HFFc6 (cell line): Measurements from ENCODE around the gene GSDMA. TPM values are rescaled to one million over a fixed set of nuclear protein-coding genes. Genes with fewer than 3 reads are reported as not detected.

Experiments used
- DNase-seq: peaks from one replicate; pipeline ENCODE4 v3.0.0-alpha.2; 2018
- H3K27ac Mint-ChIP-seq: 2 replicates; pipeline ENCODE4 v1.8.0; 2020; ENCODE audit warnings: mild to moderate bottlenecking, mixed read lengths
- H3K27me3 Mint-ChIP-seq: 2 replicates; pipeline ENCODE4 v1.8.0; 2021; ENCODE audit warnings: mild to moderate bottlenecking, moderate library complexity, mixed read lengths; ENCODE audit not compliant: insufficient read depth
- H3K36me3 Mint-ChIP-seq: 2 replicates; pipeline ENCODE4 v1.8.0; 2021; ENCODE audit warnings: low read depth, mixed read lengths
- H3K4me1 Mint-ChIP-seq: 2 replicates; pipeline ENCODE4 v1.8.0; 2020; ENCODE audit warnings: low read depth, mixed read lengths
- H3K4me3 Mint-ChIP-seq: 2 replicates; pipeline ENCODE4 v1.8.0; 2020; ENCODE audit warnings: mild to moderate bottlenecking, moderate library complexity, mixed read lengths
- H3K9me3 Mint-ChIP-seq: 2 replicates; pipeline ENCODE4 v1.8.0; 2020; ENCODE audit warnings: mild to moderate bottlenecking, mixed read lengths
- total RNA-seq, 6 experiments: library from RNA; stranded (reverse); fragmentation: NEBNext Ultra II Directional; extraction: Animal tissue kit (Norgen Biotek cat#: 25700); gene quantifications; 2 replicates in 1 of 6; 3 replicates in 5 of 6; pipeline ENCODE4 v1.2.3, GENCODE V29; 2021
- TF ChIP-seq, protein P1 (sequence below): fragments of 200-600 bp; sonication (generic); IDR thresholded peaks from 2 replicates; pipeline ENCODE4 v1.5.0; 2021; ENCODE audit warnings: antibody characterized with exemption, mild to moderate bottlenecking

The GSDMA gene
- total RNA-seq, 6 experiments from 2014 or later: 0.11 to 0.43 (median 0.36) TPM

DNA sequence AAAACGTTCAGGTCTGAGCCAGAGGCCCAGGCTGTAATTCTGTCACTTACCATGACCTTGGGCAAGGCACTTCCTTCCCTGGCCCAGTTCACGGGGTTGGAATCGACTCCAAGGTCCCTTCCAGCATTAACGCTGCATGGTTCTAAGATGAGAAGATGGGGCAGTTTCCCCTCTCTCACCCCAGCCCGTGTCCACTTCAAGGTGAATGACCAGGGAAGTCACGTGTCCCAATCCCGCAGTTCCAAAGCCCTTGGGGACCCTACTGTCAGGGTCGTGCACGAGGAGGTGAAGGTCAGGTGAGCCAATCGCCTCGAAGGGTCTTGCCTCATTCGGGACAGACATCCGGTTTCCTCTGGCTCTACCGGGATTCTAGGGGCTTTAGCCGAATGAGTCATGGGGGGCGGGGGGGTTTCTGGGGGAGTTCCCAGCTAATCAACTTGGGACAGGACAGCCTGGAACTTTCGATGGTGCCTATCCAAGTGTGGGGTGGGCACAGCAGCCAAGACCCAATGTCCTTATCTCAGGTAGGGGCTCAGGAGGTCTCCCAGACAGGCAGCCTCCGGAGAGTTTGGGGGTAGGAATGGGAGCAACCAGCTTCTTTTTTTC, 51.7 kb downstream of the GSDMA start:
- Mint-ChIP-seq H3K27me3 (peaks cover 2% of the 10 kb centered on the region), H3K27ac (peak overlapping the region; percentile 56; the same call in 1 of the 2 replicates), H3K9me3 (no peaks in the 10 kb centered on the region), H3K36me3 (no peaks in the 10 kb centered on the region), H3K4me3 (peak overlapping the region; percentile 15; the same call in 1 of the 2 replicates), H3K4me1 (peaks cover 57% of the 10 kb centered on the region)
- no peak for DNase-seq
- TF ChIP-seq, protein P1, sequence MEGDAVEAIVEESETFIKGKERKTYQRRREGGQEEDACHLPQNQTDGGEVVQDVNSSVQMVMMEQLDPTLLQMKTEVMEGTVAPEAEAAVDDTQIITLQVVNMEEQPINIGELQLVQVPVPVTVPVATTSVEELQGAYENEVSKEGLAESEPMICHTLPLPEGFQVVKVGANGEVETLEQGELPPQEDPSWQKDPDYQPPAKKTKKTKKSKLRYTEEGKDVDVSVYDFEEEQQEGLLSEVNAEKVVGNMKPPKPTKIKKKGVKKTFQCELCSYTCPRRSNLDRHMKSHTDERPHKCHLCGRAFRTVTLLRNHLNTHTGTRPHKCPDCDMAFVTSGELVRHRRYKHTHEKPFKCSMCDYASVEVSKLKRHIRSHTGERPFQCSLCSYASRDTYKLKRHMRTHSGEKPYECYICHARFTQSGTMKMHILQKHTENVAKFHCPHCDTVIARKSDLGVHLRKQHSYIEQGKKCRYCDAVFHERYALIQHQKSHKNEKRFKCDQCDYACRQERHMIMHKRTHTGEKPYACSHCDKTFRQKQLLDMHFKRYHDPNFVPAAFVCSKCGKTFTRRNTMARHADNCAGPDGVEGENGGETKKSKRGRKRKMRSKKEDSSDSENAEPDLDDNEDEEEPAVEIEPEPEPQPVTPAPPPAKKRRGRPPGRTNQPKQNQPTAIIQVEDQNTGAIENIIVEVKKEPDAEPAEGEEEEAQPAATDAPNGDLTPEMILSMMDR: no peak

DNA sequence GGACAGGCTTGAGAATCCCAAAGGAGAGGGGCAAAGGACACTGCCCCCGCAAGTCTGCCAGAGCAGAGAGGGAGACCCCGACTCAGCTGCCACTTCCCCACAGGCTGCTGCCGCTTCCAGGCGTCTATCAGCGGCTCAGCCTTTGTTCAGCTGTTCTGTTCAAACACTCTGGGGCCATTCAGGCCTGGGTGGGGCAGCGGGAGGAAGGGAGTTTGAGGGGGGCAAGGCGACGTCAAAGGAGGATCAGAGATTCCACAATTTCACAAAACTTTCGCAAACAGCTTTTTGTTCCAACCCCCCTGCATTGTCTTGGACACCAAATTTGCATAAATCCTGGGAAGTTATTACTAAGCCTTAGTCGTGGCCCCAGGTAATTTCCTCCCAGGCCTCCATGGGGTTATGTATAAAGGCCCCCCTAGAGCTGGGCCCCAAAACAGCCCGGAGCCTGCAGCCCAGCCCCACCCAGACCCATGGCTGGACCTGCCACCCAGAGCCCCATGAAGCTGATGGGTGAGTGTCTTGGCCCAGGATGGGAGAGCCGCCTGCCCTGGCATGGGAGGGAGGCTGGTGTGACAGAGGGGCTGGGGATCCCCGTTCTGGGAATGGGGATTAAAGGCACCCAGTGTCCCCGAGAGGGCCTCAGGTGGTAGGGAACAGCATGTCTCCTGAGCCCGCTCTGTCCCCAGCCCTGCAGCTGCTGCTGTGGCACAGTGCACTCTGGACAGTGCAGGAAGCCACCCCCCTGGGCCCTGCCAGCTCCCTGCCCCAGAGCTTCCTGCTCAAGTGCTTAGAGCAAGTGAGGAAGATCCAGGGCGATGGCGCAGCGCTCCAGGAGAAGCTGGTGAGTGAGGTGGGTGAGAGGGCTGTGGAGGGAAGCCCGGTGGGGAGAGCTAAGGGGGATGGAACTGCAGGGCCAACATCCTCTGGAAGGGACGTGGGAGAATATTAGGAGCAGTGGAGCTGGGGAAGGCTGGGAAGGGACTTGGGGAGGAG, 52.5 kb downstream of the GSDMA start, which contains the start of gene CSF3:
TSS of gene CSF3 (plus strand) at position 436 of the 993 bp plus-strand sequence. CDS start at position 471, 35 bp downstream.
- Mint-ChIP-seq H3K27ac (peak within 1 kb of the TSS; percentile 66), H3K9me3 (no peaks in the 10 kb centered on the region), H3K27me3 (peaks cover 2% of the 10 kb centered on the region), H3K4me1 (peaks cover 65% of the 10 kb centered on the region), H3K36me3 (no peaks in the 10 kb centered on the region), H3K4me3 (peak within 1 kb of the TSS; percentile 15; the same call in 1 of the 2 replicates)
- TF ChIP-seq, protein P1: no peak
- DNase-seq: no peak

DNA sequence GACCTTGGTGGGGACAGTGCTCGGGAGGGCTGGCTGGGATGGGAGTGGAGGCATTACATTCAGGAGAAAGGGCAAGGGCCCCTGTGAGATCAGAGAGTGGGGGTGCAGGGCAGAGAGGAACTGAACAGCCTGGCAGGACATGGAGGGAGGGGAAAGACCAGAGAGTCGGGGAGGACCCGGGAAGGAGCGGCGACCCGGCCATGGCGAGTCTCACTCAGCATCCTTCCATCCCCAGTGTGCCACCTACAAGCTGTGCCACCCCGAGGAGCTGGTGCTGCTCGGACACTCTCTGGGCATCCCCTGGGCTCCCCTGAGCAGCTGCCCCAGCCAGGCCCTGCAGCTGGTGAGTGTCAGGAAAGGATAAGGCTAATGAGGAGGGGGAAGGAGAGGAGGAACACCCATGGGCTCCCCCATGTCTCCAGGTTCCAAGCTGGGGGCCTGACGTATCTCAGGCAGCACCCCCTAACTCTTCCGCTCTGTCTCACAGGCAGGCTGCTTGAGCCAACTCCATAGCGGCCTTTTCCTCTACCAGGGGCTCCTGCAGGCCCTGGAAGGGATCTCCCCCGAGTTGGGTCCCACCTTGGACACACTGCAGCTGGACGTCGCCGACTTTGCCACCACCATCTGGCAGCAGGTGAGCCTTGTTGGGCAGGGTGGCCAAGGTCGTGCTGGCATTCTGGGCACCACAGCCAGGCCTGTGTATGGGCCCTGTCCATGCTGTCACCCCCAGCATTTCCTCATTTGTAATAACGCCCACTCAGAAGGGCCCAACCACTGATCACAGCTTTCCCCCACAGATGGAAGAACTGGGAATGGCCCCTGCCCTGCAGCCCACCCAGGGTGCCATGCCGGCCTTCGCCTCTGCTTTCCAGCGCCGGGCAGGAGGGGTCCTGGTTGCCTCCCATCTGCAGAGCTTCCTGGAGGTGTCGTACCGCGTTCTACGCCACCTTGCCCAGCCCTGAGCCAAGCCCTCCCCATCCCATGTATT, 53.5 kb downstream of the GSDMA start:
- no peaks in the 10 kb centered on the region for H3K9me3 Mint-ChIP-seq
- DNase-seq: no peak
- no peak overlapping the region; the same call in 1 of the 2 replicates for H3K4me3 Mint-ChIP-seq
- H3K36me3 Mint-ChIP-seq: no peaks in the 10 kb centered on the region
- H3K4me1 Mint-ChIP-seq: peaks cover 74% of the 10 kb centered on the region
- TF ChIP-seq, protein P1: no peak
- H3K27ac Mint-ChIP-seq: peak overlapping the region; percentile 98
- H3K27me3 Mint-ChIP-seq: peaks cover 2% of the 10 kb centered on the region

DNA sequence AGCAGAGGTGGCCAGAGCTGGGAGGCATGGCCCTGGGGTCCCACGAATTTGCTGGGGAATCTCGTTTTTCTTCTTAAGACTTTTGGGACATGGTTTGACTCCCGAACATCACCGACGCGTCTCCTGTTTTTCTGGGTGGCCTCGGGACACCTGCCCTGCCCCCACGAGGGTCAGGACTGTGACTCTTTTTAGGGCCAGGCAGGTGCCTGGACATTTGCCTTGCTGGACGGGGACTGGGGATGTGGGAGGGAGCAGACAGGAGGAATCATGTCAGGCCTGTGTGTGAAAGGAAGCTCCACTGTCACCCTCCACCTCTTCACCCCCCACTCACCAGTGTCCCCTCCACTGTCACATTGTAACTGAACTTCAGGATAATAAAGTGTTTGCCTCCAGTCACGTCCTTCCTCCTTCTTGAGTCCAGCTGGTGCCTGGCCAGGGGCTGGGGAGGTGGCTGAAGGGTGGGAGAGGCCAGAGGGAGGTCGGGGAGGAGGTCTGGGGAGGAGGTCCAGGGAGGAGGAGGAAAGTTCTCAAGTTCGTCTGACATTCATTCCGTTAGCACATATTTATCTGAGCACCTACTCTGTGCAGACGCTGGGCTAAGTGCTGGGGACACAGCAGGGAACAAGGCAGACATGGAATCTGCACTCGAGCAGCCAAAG, 54.7 kb downstream of the GSDMA start:
- no peaks in the 10 kb centered on the region for H3K36me3 Mint-ChIP-seq
- no peaks in the 10 kb centered on the region for H3K9me3 Mint-ChIP-seq
- H3K4me1 Mint-ChIP-seq: peaks cover 87% of the 10 kb centered on the region
- no peaks in the 10 kb centered on the region; the same call in 1 of the 2 replicates for H3K27me3 Mint-ChIP-seq
- peak overlapping the region; percentile 98 for H3K27ac Mint-ChIP-seq
- peak overlapping the region; percentile 24; the same call in 1 of the 2 replicates for H3K4me3 Mint-ChIP-seq
- DNase-seq: no peak
- TF ChIP-seq, protein P1: no peak
